ENCODE data around the gene CCDC158. TPM values are rescaled to one million over a fixed set of nuclear protein-coding genes. Genes with fewer than 3 reads are reported as not detected.

The CCDC158 gene
- polyA plus RNA-seq, 3 donors: not detected

DNA sequence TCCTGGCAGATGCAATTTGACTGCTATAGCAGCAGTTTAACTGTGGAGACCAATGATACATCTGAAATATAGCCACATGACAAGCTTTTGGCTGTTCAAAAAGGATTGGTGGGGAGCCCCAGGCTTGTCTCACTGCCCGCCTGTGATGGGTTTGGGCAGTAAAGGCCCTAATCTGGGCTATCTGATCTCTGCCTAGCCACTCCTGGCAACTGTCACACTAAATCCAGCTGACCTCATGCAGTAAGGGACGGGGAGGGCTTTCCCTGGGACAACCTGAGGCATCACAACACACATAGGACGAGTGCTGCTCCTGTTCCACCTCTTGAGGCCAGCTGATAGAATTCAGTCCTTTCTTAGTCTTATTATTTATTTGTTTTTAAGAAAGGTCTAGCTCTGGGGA lies 56.2 kb downstream of the CCDC158 start:
- Histone ChIP-seq H3K9ac (ENCODE audit: insufficient read depth, low read length, poor library complexity, severe bottlenecking) (no peak overlapping the region), H3K4me2 (replicated peaks; ENCODE audit: extremely low read depth, low read length, poor library complexity, severe bottlenecking) (no peak overlapping the region), H3K4me1 (ENCODE audit: control insufficient read depth in 1 of 2, insufficient read depth in 2 of 2, low read length in 2 of 2) (no peaks in the 10 kb centered on the region), H3K27me3 (ENCODE audit: control insufficient read depth in 2 of 2, insufficient read depth in 2 of 2, low read length in 2 of 2) (no peaks in the 10 kb centered on the region), H3K27ac (ENCODE audit: low read depth in 1 of 2, low read length in 2 of 2) (no peak overlapping the region), H3K36me3 (replicated peaks in 1 of 2; ENCODE audit: control insufficient read depth in 1 of 2, insufficient read depth in 2 of 2, low read length in 2 of 2) (no peaks in the 10 kb centered on the region), H2AFZ (ENCODE audit: insufficient read depth, low read depth, low read length, poor library complexity, severe bottlenecking) (no peak overlapping the region), H3K79me2 (ENCODE audit: insufficient read depth, low read length) (no peaks in the 10 kb centered on the region), H3K4me3 (replicated peaks in 1 of 3; ENCODE audit: low read depth in 2 of 3, low read length in 3 of 3) (no peak overlapping the region), H4K20me1 (ENCODE audit: insufficient read depth, low read length) (no peaks in the 10 kb centered on the region), H3K9me3 (replicated peaks in 1 of 2; ENCODE audit: control insufficient read depth in 1 of 2, insufficient read depth in 1 of 2, low read length in 2 of 2) (peaks cover 11 to 12% of the 10 kb centered on the region in 2 donors)
- TF ChIP-seq, protein P1, sequence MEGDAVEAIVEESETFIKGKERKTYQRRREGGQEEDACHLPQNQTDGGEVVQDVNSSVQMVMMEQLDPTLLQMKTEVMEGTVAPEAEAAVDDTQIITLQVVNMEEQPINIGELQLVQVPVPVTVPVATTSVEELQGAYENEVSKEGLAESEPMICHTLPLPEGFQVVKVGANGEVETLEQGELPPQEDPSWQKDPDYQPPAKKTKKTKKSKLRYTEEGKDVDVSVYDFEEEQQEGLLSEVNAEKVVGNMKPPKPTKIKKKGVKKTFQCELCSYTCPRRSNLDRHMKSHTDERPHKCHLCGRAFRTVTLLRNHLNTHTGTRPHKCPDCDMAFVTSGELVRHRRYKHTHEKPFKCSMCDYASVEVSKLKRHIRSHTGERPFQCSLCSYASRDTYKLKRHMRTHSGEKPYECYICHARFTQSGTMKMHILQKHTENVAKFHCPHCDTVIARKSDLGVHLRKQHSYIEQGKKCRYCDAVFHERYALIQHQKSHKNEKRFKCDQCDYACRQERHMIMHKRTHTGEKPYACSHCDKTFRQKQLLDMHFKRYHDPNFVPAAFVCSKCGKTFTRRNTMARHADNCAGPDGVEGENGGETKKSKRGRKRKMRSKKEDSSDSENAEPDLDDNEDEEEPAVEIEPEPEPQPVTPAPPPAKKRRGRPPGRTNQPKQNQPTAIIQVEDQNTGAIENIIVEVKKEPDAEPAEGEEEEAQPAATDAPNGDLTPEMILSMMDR (IDR thresholded peaks at IDR 0.05): no peak
- H3K4me1 Mint-ChIP-seq: no peaks in the 10 kb centered on the region
- H3K27ac Mint-ChIP-seq: no peak overlapping the region
- H3K36me3 Mint-ChIP-seq: no peaks in the 10 kb centered on the region
- WGBS (ENCODE audit: insufficient coverage): 83% methylated on average over 1 of the region's 3 CpGs
- intact Hi-C loops (cut with micrococcal nuclease): no loop called here
- no peak for DNase-seq
- peaks cover 4 to 13% (median 12%) of the 10 kb centered on the region in 7 donors for H3K9me3 Mint-ChIP-seq
- no peak overlapping the region for H3K4me3 Mint-ChIP-seq
- H3K27me3 Mint-ChIP-seq (ENCODE audit: low read depth in 3 of 3): peaks cover 0 to 3% (median 2%) of the 10 kb centered on the region in 3 donors

DNA sequence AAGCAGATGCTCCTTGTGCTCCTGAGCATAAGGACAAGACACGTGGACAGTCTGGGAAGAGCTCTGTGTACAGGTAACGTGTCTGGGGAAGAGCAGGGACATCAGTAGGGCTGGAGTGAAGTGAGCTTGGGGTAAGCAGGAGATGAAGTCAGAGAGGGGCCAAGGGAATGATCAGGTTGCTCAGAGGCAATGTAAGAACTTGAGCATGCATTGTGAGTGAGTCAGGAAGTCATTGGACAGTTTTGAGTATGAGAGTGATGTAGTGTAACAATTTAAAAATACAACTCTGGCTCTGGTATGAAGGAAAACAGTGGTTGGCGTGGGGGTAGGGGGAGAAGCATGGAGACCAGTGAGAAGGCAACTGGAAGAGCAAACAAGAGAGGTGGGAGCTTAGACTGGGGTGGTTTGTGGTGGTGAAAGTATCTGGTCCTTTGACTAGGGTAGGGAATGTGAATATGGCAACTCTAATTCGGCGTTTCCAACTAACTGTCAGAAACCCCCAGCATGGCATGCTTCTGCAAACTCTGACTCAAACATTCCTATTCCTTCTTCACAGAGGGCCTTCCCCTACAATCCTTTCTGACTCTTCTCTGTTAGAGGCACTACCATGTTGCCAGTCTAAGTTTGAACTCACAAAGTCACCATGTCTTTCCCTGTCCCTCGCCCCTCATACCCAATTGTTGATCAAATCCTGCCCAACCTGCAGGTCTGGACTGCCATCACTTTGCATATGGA lies 57.2 kb downstream of the CCDC158 start:
- Histone ChIP-seq H3K27me3 (ENCODE audit: control insufficient read depth in 2 of 2, insufficient read depth in 2 of 2, low read length in 2 of 2) (no peaks in the 10 kb centered on the region), H2AFZ (ENCODE audit: insufficient read depth, low read depth, low read length, poor library complexity, severe bottlenecking) (no peak overlapping the region)
- TF ChIP-seq, protein P1 (IDR thresholded peaks at IDR 0.05): no peak

More for the DNA sequence above, 57.2 kb downstream of the CCDC158 start:
- H3K4me1 Mint-ChIP-seq: no peaks in the 10 kb centered on the region
- H3K27me3 Mint-ChIP-seq (ENCODE audit: low read depth in 3 of 3): peaks cover 0 to 3% (median 1%) of the 10 kb centered on the region in 3 donors
- Histone ChIP-seq H3K36me3 (replicated peaks in 1 of 2; ENCODE audit: control insufficient read depth in 1 of 2, insufficient read depth in 2 of 2, low read length in 2 of 2) (no peaks in the 10 kb centered on the region), H3K4me1 (ENCODE audit: control insufficient read depth in 1 of 2, insufficient read depth in 2 of 2, low read length in 2 of 2) (no peaks in the 10 kb centered on the region), H3K9me3 (replicated peaks in 1 of 2; ENCODE audit: control insufficient read depth in 1 of 2, insufficient read depth in 1 of 2, low read length in 2 of 2) (peaks cover 12 to 13% of the 10 kb centered on the region in 2 donors), H4K20me1 (ENCODE audit: insufficient read depth, low read length) (no peaks in the 10 kb centered on the region), H3K27ac (ENCODE audit: low read depth in 1 of 2, low read length in 2 of 2) (no peak overlapping the region), H3K4me3 (replicated peaks in 1 of 3; ENCODE audit: low read depth in 2 of 3, low read length in 3 of 3) (no peak overlapping the region), H3K79me2 (ENCODE audit: insufficient read depth, low read length) (no peaks in the 10 kb centered on the region), H3K4me2 (replicated peaks; ENCODE audit: extremely low read depth, low read length, poor library complexity, severe bottlenecking) (no peak overlapping the region), H3K9ac (ENCODE audit: insufficient read depth, low read length, poor library complexity, severe bottlenecking) (no peak overlapping the region)
- no peaks in the 10 kb centered on the region for H3K36me3 Mint-ChIP-seq
- H3K27ac Mint-ChIP-seq: no peak overlapping the region
- no peak overlapping the region for H3K4me3 Mint-ChIP-seq
- H3K9me3 Mint-ChIP-seq: peaks cover 7 to 20% (median 16%) of the 10 kb centered on the region in 7 donors
- 98% methylated on average over 5 of the region's 6 CpGs for WGBS (ENCODE audit: insufficient coverage)
- intact Hi-C loops (cut with micrococcal nuclease): no loop called here
- no peak for DNase-seq
